Liver (tissue), 9 donors: ENCODE results near the gene LCE1D. TPM values are rescaled to one million over a fixed set of nuclear protein-coding genes. Genes with fewer than 3 reads are reported as not detected.

Experiments
- DNase-seq: peaks from one replicate; pipeline ENCODE4 v3.0.0-alpha.2; 2017; ENCODE audit warnings: low spot score
- H3K27ac ChIP-seq, 2 donors: one replicate each; pipeline ENCODE4 v1.7.0; 2013; ENCODE audit warnings: inconsistent platforms in 2 of 2, low read length in 2 of 2, control low read depth in 1 of 2, low read depth in 1 of 2, mild to moderate bottlenecking in 1 of 2
- H3K27me3 ChIP-seq, 4 donors: one replicate each; pipeline versions ENCODE4 v1.6.1 to v1.7.0; 2013; ENCODE audit warnings: low read length in 3 of 4, inconsistent platforms in 1 of 4, mild to moderate bottlenecking in 1 of 4, moderate library complexity in 1 of 4; ENCODE audit not compliant: control insufficient read depth in 4 of 4, insufficient read depth in 4 of 4
- H3K36me3 ChIP-seq, 4 donors: one replicate each; pipeline versions ENCODE4 v1.6.1 to v1.7.0; 2013; ENCODE audit warnings: low read length in 3 of 4, mild to moderate bottlenecking in 3 of 4, low read depth in 1 of 4, moderate library complexity in 1 of 4; ENCODE audit not compliant: control insufficient read depth in 4 of 4, insufficient read depth in 3 of 4
- H3K4me1 ChIP-seq, 4 donors: one replicate each; pipeline versions ENCODE4 v1.6.1 to v1.7.0; 2013; ENCODE audit warnings: low read length in 3 of 4, mild to moderate bottlenecking in 3 of 4, moderate library complexity in 1 of 4; ENCODE audit not compliant: control insufficient read depth in 4 of 4, insufficient read depth in 4 of 4
- H3K4me3 ChIP-seq, 3 donors: one replicate each; pipeline versions ENCODE4 v1.6.1 to v1.7.0; 2013; ENCODE audit warnings: low read length in 3 of 3, control low read depth in 1 of 3, low read depth in 1 of 3, mild to moderate bottlenecking in 1 of 3
- H3K9ac ChIP-seq, 2 donors: one replicate each; pipeline ENCODE4 v1.7.0; 2013; ENCODE audit warnings: low read length in 2 of 2, mild to moderate bottlenecking in 2 of 2, moderate library complexity in 2 of 2, control low read depth in 1 of 2, low read depth in 1 of 2
- H3K9me3 ChIP-seq, 4 donors: one replicate each; pipeline versions ENCODE4 v1.6.1 to v1.7.0; 2013; ENCODE audit warnings: low read length in 3 of 4; ENCODE audit not compliant: control insufficient read depth in 4 of 4
- EGR1 ChIP-seq, 2 donors: IDR thresholded peaks; 2 replicates each; pipeline ENCODE4 v1.6.1; 2016 to 2018; ENCODE audit warnings: antibody characterized with exemption in 2 of 2, low read depth in 2 of 2
- FOXA1 ChIP-seq: IDR thresholded peaks from 2 replicates; pipeline ENCODE4 v1.6.1; 2016; ENCODE audit warnings: antibody characterized with exemption
- FOXA2 ChIP-seq: IDR thresholded peaks from 2 replicates; pipeline ENCODE4 v1.6.1; 2016; ENCODE audit warnings: antibody characterized with exemption
- GABPA ChIP-seq, 2 donors: IDR thresholded peaks in 1 of 2; conservative IDR thresholded peaks in 1 of 2; 2 replicates each; pipeline ENCODE4 v1.6.1; 2016; ENCODE audit warnings: antibody characterized with exemption in 2 of 2, mild to moderate bottlenecking in 1 of 2, moderate library complexity in 1 of 2
- HNF4A ChIP-seq, 2 donors: conservative IDR thresholded peaks; 2 replicates each; pipeline ENCODE4 v1.6.1; 2016; ENCODE audit warnings: antibody characterized with exemption in 2 of 2, mild to moderate bottlenecking in 2 of 2
- HNF4G ChIP-seq: IDR thresholded peaks from 2 replicates; pipeline ENCODE4 v1.6.1; 2016; ENCODE audit warnings: antibody characterized with exemption
- JUND ChIP-seq, 2 donors: IDR thresholded peaks; 2 replicates each; pipeline ENCODE4 v1.6.1; 2016; ENCODE audit warnings: antibody characterized with exemption in 2 of 2
- NR2F2 ChIP-seq: IDR thresholded peaks from 2 replicates; pipeline ENCODE4 v1.6.1; 2016; ENCODE audit warnings: antibody characterized with exemption
- RAD21 ChIP-seq, 2 donors: IDR thresholded peaks; 2 replicates each; pipeline ENCODE4 v1.6.1; 2016; ENCODE audit warnings: antibody characterized with exemption in 2 of 2, mild to moderate bottlenecking in 2 of 2
- RXRA ChIP-seq, 2 donors: IDR thresholded peaks; 2 replicates each; pipeline ENCODE4 v1.6.1; 2017 to 2018; ENCODE audit warnings: antibody characterized with exemption in 2 of 2, mild to moderate bottlenecking in 1 of 2
- SP1 ChIP-seq: IDR thresholded peaks from 2 replicates; pipeline ENCODE4 v1.6.1; 2018; ENCODE audit warnings: antibody characterized with exemption, mild to moderate bottlenecking
- TAF1 ChIP-seq: conservative IDR thresholded peaks from 2 replicates; pipeline ENCODE4 v1.6.1; 2016; ENCODE audit warnings: antibody characterized with exemption, mild to moderate bottlenecking
- YY1 ChIP-seq: IDR thresholded peaks from 2 replicates; pipeline ENCODE4 v1.6.1; 2016; ENCODE audit warnings: antibody characterized with exemption, mild to moderate bottlenecking
- WGBS: extraction: QIAGEN DNeasy Blood & Tissue Kit; methylation state at CpG from one replicate; pipeline ENCODE4 v1.1.7; 2013; 5-methylcytosine and 5-hydroxymethylcytosine counted together
- polyA plus RNA-seq, 2 donors: library from polyadenylated mRNA; stranded (reverse) in 1 of 2; unstranded in 1 of 2; fragments of 200-250 nt in 1 of 2; fragments of >200 nt in 1 of 2; fragmentation: Nextera tagmentation in 1 of 2; extraction: Ambion mirVana in 1 of 2; gene quantifications; one replicate each; pipeline versions ENCODE4 v1.2.1 to v1.2.3, GENCODE V29; 2013 to 2015
- total RNA-seq, 2 donors: library from RNA; depleted of rRNA; stranded (reverse); fragments of >200 nt; gene quantifications; one replicate each; pipeline ENCODE4 v1.2.3, GENCODE V29; 2014
- TF ChIP-seq, protein P1 (sequence below): fragments of 150-350 bp; IDR thresholded peaks from 2 replicates; pipeline ENCODE4 v1.5.1; 2017; ENCODE audit warnings: improper control_type of control experiment, low read depth, low read length; ENCODE audit not compliant: missing input control
- TF ChIP-seq, protein P2 (sequence below): IDR thresholded peaks from 2 replicates; pipeline ENCODE4 v1.6.1; 2016; ENCODE audit warnings: antibody characterized with exemption
- TF ChIP-seq, protein P3 (sequence below): IDR thresholded peaks from 2 replicates; pipeline ENCODE4 v1.6.1; 2016; ENCODE audit warnings: antibody characterized with exemption
- TF ChIP-seq, protein P4 (sequence below): IDR thresholded peaks from 2 replicates; pipeline ENCODE4 v1.6.1; 2016; ENCODE audit warnings: antibody characterized with exemption, mild to moderate bottlenecking
- donor health status: healthy.
- donor health status: healthy.
- donor health status: healthy.
- donor health status: healthy.
- donor health status: healthy.

The LCE1D gene
- total and polyA plus RNA-seq, 4 donors = not detected

DNA sequence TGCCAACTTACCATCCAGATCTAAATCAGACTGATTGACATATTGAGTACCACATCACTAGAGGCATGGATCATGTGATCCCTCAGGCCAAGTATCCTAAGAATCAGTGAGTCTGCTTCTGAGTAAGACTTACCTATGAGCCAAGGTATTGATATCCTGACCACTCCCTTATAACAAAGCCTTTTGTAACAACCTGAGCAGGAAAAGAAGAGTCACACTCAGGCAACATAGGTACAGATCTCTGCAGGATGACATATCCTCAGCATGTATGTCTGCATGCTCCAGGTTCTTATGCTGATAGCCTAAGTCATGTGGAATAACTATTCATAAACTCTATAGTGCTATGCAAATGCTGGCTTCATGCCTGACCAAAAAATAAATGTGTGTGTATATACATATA, 28.4 kb downstream of the LCE1D start:
- H3K9me3 ChIP-seq = no peaks in the 10 kb centered on the region
- H3K27me3 ChIP-seq = peaks cover 0 to 12% (median 0%) of the 10 kb centered on the region in 4 donors
- no peak for TF ChIP-seq RXRA (IDR thresholded peaks at IDR 0.05)
- TF ChIP-seq HNF4G = no peak
- no peak for TF ChIP-seq EGR1 (IDR thresholded peaks at IDR 0.05; ENCODE audit: low read depth in 2 of 2)
- TF ChIP-seq HNF4A (conservative IDR thresholded peaks at IDR 0.05) = no peak
- TF ChIP-seq GABPA (IDR thresholded peaks at IDR 0.05 in 1 of 2, conservative IDR thresholded peaks at IDR 0.05 in 1 of 2) = no peak
- TF ChIP-seq YY1 = no peak
- no peak for DNase-seq
- no peaks in the 10 kb centered on the region for H3K4me1 ChIP-seq
- H3K27ac ChIP-seq = no peak overlapping the region
- no peak overlapping the region for H3K9ac ChIP-seq
- H3K36me3 ChIP-seq = no peaks in the 10 kb centered on the region
- no peak overlapping the region for H3K4me3 ChIP-seq

DNA sequence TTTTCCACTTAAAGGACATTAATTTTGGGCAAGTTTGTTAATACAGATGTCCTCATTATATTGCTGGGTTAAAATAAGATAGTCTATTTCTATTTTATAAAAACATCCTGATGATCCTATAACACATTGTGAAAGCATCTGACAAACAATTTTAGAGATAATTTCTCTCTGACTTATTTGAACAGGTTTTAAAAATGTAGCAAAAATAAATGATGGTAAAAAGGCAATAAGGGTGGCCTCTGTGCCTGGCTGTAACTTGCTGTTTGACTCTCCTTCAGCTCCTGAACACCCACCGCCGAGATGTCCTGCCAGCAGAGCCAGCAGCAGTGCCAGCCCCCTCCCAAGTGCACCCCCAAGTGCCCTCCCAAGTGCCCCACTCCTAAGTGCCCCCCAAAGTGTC, 30.7 kb downstream of the LCE1D start, which contains the start of gene LCE1A:
Gene LCE1A (plus strand): TSS at position 301 of the 400 bp plus-strand sequence. CDS start 0 bp downstream, at position 301.
- H3K4me3 ChIP-seq = no peak within 1 kb of the TSS
- TF ChIP-seq, protein P1, sequence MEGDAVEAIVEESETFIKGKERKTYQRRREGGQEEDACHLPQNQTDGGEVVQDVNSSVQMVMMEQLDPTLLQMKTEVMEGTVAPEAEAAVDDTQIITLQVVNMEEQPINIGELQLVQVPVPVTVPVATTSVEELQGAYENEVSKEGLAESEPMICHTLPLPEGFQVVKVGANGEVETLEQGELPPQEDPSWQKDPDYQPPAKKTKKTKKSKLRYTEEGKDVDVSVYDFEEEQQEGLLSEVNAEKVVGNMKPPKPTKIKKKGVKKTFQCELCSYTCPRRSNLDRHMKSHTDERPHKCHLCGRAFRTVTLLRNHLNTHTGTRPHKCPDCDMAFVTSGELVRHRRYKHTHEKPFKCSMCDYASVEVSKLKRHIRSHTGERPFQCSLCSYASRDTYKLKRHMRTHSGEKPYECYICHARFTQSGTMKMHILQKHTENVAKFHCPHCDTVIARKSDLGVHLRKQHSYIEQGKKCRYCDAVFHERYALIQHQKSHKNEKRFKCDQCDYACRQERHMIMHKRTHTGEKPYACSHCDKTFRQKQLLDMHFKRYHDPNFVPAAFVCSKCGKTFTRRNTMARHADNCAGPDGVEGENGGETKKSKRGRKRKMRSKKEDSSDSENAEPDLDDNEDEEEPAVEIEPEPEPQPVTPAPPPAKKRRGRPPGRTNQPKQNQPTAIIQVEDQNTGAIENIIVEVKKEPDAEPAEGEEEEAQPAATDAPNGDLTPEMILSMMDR = no peak
- no peak for TF ChIP-seq NR2F2
- no peak for TF ChIP-seq JUND (IDR thresholded peaks at IDR 0.05)
- TF ChIP-seq TAF1 = no peak
- TF ChIP-seq RXRA (IDR thresholded peaks at IDR 0.05) = no peak
- TF ChIP-seq, protein P2, sequence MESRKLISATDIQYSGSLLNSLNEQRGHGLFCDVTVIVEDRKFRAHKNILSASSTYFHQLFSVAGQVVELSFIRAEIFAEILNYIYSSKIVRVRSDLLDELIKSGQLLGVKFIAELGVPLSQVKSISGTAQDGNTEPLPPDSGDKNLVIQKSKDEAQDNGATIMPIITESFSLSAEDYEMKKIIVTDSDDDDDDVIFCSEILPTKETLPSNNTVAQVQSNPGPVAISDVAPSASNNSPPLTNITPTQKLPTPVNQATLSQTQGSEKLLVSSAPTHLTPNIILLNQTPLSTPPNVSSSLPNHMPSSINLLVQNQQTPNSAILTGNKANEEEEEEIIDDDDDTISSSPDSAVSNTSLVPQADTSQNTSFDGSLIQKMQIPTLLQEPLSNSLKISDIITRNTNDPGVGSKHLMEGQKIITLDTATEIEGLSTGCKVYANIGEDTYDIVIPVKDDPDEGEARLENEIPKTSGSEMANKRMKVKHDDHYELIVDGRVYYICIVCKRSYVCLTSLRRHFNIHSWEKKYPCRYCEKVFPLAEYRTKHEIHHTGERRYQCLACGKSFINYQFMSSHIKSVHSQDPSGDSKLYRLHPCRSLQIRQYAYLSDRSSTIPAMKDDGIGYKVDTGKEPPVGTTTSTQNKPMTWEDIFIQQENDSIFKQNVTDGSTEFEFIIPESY = no peak
- TF ChIP-seq FOXA2 = no peak
- TF ChIP-seq FOXA1 = no peak
- no peak for TF ChIP-seq YY1
- no peak for TF ChIP-seq HNF4A (conservative IDR thresholded peaks at IDR 0.05)
- TF ChIP-seq EGR1 (IDR thresholded peaks at IDR 0.05; ENCODE audit: low read depth in 2 of 2) = no peak
- TF ChIP-seq, protein P3, sequence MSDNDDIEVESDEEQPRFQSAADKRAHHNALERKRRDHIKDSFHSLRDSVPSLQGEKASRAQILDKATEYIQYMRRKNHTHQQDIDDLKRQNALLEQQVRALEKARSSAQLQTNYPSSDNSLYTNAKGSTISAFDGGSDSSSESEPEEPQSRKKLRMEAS = no peak
- no peaks in the 10 kb centered on the region for H3K36me3 ChIP-seq
- H3K27me3 ChIP-seq = peaks cover 0 to 12% (median 0%) of the 10 kb centered on the region in 4 donors
- no peaks in the 10 kb centered on the region for H3K4me1 ChIP-seq
- no peak within 1 kb of the TSS for H3K9ac ChIP-seq
- whole genome bisulfite sequencing = 84% methylated on average over 2 of the region's 2 CpGs
- no peak for DNase-seq
- no peak within 1 kb of the TSS for H3K27ac ChIP-seq
- H3K9me3 ChIP-seq = no peaks in the 10 kb centered on the region

DNA sequence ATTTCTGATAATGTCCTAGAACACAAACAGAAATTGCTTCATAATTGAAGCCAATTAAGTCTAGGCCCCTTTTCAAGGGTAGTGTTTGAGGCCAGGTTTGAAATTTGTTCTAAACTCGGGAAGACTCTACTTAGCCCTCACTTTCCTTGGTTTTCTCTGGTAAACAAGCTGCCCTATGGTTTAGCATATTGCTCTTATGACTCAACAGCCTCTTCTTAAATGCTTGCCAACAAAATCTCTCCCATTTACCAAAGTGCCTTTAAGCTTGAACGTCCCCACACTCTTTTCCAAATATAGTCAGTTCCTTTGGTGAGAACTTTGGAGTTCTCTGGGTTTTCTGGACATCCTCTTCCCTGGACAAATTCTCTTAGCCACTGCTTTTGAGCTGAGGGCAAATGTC, 40.3 kb downstream of the LCE1D start:
- TF ChIP-seq EGR1 (IDR thresholded peaks at IDR 0.05; ENCODE audit: low read depth in 2 of 2) (no peak), FOXA2 (no peak), HNF4A (conservative IDR thresholded peaks at IDR 0.05) (no peak), RAD21 (IDR thresholded peaks at IDR 0.05) (no peak), RXRA (IDR thresholded peaks at IDR 0.05) (no peak), TAF1 (no peak), HNF4G (no peak), JUND (IDR thresholded peaks at IDR 0.05) (no peak), FOXA1 (no peak), NR2F2 (no peak), YY1 (no peak), SP1 (no peak), GABPA (IDR thresholded peaks at IDR 0.05 in 1 of 2, conservative IDR thresholded peaks at IDR 0.05 in 1 of 2) (no peak)
- TF ChIP-seq, protein P3 = no peak
- TF ChIP-seq, protein P4, sequence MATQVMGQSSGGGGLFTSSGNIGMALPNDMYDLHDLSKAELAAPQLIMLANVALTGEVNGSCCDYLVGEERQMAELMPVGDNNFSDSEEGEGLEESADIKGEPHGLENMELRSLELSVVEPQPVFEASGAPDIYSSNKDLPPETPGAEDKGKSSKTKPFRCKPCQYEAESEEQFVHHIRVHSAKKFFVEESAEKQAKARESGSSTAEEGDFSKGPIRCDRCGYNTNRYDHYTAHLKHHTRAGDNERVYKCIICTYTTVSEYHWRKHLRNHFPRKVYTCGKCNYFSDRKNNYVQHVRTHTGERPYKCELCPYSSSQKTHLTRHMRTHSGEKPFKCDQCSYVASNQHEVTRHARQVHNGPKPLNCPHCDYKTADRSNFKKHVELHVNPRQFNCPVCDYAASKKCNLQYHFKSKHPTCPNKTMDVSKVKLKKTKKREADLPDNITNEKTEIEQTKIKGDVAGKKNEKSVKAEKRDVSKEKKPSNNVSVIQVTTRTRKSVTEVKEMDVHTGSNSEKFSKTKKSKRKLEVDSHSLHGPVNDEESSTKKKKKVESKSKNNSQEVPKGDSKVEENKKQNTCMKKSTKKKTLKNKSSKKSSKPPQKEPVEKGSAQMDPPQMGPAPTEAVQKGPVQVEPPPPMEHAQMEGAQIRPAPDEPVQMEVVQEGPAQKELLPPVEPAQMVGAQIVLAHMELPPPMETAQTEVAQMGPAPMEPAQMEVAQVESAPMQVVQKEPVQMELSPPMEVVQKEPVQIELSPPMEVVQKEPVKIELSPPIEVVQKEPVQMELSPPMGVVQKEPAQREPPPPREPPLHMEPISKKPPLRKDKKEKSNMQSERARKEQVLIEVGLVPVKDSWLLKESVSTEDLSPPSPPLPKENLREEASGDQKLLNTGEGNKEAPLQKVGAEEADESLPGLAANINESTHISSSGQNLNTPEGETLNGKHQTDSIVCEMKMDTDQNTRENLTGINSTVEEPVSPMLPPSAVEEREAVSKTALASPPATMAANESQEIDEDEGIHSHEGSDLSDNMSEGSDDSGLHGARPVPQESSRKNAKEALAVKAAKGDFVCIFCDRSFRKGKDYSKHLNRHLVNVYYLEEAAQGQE = no peak
- TF ChIP-seq, protein P2 = no peak

More for the DNA sequence above, 40.3 kb downstream of the LCE1D start:
- Histone ChIP-seq H3K9me3 (no peaks in the 10 kb centered on the region), H3K27me3 (no peaks in the 10 kb centered on the region), H3K36me3 (no peaks in the 10 kb centered on the region), H3K27ac (no peak overlapping the region), H3K4me1 (no peaks in the 10 kb centered on the region), H3K9ac (no peak overlapping the region), H3K4me3 (no peak overlapping the region)
- WGBS = 46% methylated on average over 2 of the region's 2 CpGs
- DNase-seq = no peak
